Activated naive CD4-positive, alpha-beta T cell treated with anti-CD3 and anti-CD28 coated beads, Interleukin-2, amount 50 U/mL, for 24 hours (primary cell): ENCODE data around the gene HOXD3.

Experiments used
- H3K27ac Mint-ChIP-seq: one replicate; pipeline ENCODE4 v1.8.0; 2021; ENCODE audit warnings: mild to moderate bottlenecking, mixed read lengths
- H3K27me3 Mint-ChIP-seq: one replicate; pipeline ENCODE4 v1.8.0; 2021; ENCODE audit warnings: mixed read lengths
- H3K36me3 Mint-ChIP-seq: one replicate; pipeline ENCODE4 v1.8.0; 2021; ENCODE audit warnings: mixed read lengths
- H3K4me1 Mint-ChIP-seq: one replicate; pipeline ENCODE4 v1.8.0; 2021; ENCODE audit warnings: mixed read lengths
- H3K4me3 Mint-ChIP-seq: one replicate; pipeline ENCODE4 v1.8.0; 2021; ENCODE audit warnings: mild to moderate bottlenecking, mixed read lengths
- H3K9me3 Mint-ChIP-seq: one replicate; pipeline ENCODE4 v1.8.0; 2021; ENCODE audit warnings: mixed read lengths

The HOXD3 gene

GRCh38 chr2:176138526-176138922, 18.6 kb upstream of the HOXD3 start:
- H3K9me3 Mint-ChIP-seq: peaks cover 9% of the 10 kb centered on the region
- H3K27ac Mint-ChIP-seq: no peak overlapping the region
- H3K4me1 Mint-ChIP-seq: peaks cover 23% of the 10 kb centered on the region
- H3K4me3 Mint-ChIP-seq: no peak overlapping the region
- peaks cover 66% of the 10 kb centered on the region for H3K27me3 Mint-ChIP-seq
- H3K36me3 Mint-ChIP-seq: peaks cover 5% of the 10 kb centered on the region

DNA sequence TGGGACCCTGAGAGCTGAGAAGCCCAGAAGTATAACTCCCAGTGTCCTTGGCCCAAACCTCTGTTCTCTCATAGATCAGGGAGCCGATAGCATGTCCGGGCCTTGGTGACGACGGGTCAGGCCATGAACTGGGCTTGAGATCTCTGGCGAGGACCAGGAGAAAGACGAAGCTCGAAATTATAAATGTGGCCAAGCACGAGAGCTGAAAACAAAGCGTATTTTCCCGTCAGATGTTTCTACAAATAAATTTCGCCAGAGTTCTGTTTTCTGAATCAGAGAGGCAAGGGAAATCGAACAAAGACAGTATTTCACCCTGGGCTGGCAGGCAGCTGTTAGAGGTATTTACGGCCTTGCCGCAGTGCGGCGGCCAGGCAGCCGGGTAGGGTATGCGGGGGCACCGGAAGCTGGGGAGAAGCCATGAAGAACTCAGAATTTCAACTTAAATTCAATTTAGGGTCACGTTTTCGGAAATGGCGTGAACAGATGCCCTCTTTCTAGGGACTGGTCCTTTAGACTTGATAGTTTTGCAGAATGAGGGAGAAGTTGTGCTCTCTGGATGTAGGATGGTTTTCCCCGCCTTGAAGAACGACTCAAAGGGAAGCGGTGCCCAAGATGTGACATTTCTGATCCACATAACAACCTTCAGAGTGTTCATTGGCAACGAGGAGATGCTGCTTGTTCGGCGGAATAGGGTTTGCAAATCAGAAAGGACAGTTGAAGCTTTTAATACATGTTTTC, 18.0 kb upstream of the HOXD3 start:
- peaks cover 23% of the 10 kb centered on the region for H3K4me1 Mint-ChIP-seq
- peaks cover 9% of the 10 kb centered on the region for H3K9me3 Mint-ChIP-seq
- H3K27me3 Mint-ChIP-seq: peaks cover 64% of the 10 kb centered on the region
- H3K36me3 Mint-ChIP-seq: peaks cover 5% of the 10 kb centered on the region
- H3K4me3 Mint-ChIP-seq: no peak overlapping the region
- H3K27ac Mint-ChIP-seq: no peak overlapping the region

DNA sequence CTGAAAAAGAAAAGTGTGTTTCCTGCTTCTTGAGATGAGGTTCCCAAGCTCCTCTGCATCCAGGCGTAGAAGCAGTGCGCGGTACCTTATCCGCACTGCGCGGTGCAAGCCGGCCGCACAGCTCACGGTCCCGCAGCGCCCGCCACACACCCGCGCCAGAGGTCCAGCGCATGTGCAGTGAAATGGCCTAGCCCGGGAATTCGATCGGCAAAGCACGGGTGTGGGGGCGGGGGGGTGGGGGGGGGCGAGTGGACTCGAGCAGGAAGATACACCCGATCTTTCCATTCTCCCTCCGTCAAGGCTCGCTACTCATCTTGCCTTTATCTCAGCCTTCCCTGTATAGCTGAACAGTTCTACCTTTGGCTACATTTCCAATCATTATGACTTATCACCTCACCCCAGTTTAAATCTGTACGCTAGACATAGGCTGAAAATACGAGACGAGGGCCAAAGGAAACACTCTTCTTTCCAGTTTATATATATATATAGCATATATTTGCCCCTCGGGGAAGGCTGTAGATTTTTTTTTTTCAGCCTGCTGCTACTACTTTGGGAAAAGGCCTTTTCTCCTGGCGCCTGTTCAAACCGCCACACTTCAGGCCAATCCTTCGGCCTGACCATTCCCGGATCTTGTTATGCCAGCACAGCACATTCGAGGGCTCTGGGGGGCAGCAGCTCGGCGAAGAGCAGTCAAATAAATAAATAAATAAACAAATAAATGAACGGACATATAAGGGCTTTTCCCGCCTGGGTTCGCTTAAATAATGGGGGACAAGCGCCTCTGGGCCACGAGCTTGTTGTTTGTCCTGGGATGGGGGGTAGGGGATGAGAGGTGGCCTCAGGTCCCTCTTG, 17.2 kb upstream of the HOXD3 start:
- no peak overlapping the region for H3K4me3 Mint-ChIP-seq
- H3K4me1 Mint-ChIP-seq: peaks cover 23% of the 10 kb centered on the region
- H3K9me3 Mint-ChIP-seq: peaks cover 9% of the 10 kb centered on the region
- H3K27me3 Mint-ChIP-seq: peaks cover 63% of the 10 kb centered on the region
- no peak overlapping the region for H3K27ac Mint-ChIP-seq
- H3K36me3 Mint-ChIP-seq: peaks cover 5% of the 10 kb centered on the region

DNA sequence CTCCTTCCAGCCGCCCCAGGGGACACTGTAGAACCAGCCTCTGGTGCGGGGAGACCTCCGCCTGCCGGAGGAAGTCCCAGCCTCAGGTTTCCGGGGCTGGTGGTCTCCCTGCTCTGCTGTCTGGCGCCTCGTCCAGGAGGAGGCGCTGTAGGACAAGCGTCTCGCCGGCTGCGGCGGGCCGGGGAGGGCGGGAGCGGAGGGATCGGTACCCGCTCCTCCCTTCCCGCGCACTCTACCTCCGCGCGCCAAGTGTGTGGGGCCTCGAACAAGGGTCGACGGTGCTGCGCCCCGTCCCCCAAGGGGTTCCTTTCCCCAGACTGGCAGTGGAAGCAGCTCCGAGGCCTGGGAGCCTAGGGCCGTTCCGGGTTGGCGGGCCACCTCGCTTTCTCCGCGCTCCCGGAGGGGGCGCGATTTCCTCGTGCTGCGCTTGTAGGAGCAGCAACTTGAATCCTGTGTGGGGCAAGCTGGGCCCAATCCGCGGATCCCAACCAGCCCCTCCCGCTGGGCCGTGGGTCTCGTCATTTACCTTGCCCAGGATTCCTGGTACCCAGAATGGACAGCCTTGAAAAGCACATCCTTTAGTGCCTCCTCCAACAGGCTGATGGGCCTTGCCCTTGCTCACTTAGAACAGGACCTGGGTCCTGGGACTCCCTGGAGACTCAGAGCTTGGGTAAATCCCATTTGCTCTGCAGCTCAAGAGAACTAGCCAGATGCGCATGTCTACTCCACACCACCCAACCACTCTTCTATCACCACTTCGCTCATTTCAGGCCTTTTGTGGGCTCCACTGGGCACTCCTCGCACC, 16.4 kb upstream of the HOXD3 start:
- Mint-ChIP-seq H3K27ac (no peak overlapping the region), H3K4me3 (peak overlapping the region; percentile 1), H3K4me1 (peaks cover 18% of the 10 kb centered on the region), H3K36me3 (peaks cover under 1% of the 10 kb centered on the region), H3K27me3 (peaks cover 60% of the 10 kb centered on the region), H3K9me3 (peaks cover 9% of the 10 kb centered on the region)

GRCh38 chr2:176142281-176142680, 14.8 kb upstream of the HOXD3 start:
- Mint-ChIP-seq H3K4me3 (no peak overlapping the region), H3K4me1 (peaks cover 10% of the 10 kb centered on the region), H3K27ac (no peak overlapping the region), H3K27me3 (peaks cover 66% of the 10 kb centered on the region), H3K9me3 (peaks cover 9% of the 10 kb centered on the region), H3K36me3 (no peaks in the 10 kb centered on the region)

GRCh38 chr2:176145085-176145969, 11.8 kb upstream of the HOXD3 start:
- Mint-ChIP-seq H3K9me3 (peaks cover 2% of the 10 kb centered on the region), H3K27ac (no peak overlapping the region), H3K27me3 (peaks cover 67% of the 10 kb centered on the region), H3K4me1 (no peaks in the 10 kb centered on the region), H3K4me3 (no peak overlapping the region), H3K36me3 (peaks cover 2% of the 10 kb centered on the region)

GRCh38 chr2:176146101-176146500, 11.0 kb upstream of the HOXD3 start:
- Mint-ChIP-seq H3K36me3 (peaks cover 3% of the 10 kb centered on the region), H3K27me3 (peaks cover 70% of the 10 kb centered on the region), H3K9me3 (peaks cover 5% of the 10 kb centered on the region), H3K27ac (no peak overlapping the region), H3K4me1 (no peaks in the 10 kb centered on the region), H3K4me3 (no peak overlapping the region)

DNA sequence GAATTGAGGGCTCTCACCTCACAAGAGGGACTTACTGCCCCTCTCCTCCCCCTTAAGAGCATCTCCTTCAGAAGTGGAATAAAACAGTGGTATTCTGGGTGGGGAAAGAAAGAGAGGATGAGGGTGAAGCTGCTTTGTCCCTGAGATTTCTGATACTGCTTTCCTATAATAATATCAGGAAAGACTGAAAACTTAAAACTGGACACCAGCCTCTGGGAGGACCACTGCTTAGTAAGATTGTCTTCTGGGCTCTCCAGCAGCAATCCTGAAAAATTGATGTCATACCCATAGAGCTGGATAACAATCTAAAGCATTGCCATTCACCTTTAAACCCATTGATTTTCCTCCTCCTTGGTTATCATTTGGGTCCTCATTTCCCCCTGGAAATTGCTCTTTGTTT, 10.5 kb upstream of the HOXD3 start:
- Mint-ChIP-seq H3K4me1 (no peaks in the 10 kb centered on the region), H3K27ac (no peak overlapping the region), H3K4me3 (no peak overlapping the region), H3K27me3 (peaks cover 69% of the 10 kb centered on the region), H3K36me3 (peaks cover 3% of the 10 kb centered on the region), H3K9me3 (peaks cover 5% of the 10 kb centered on the region)

GRCh38 chr2:176147210-176147799, 9.8 kb upstream of the HOXD3 start:
- no peaks in the 10 kb centered on the region for H3K4me1 Mint-ChIP-seq
- peaks cover 3% of the 10 kb centered on the region for H3K36me3 Mint-ChIP-seq
- H3K27ac Mint-ChIP-seq: no peak overlapping the region
- H3K9me3 Mint-ChIP-seq: peaks cover 5% of the 10 kb centered on the region
- peaks cover 66% of the 10 kb centered on the region for H3K27me3 Mint-ChIP-seq
- no peak overlapping the region for H3K4me3 Mint-ChIP-seq

DNA sequence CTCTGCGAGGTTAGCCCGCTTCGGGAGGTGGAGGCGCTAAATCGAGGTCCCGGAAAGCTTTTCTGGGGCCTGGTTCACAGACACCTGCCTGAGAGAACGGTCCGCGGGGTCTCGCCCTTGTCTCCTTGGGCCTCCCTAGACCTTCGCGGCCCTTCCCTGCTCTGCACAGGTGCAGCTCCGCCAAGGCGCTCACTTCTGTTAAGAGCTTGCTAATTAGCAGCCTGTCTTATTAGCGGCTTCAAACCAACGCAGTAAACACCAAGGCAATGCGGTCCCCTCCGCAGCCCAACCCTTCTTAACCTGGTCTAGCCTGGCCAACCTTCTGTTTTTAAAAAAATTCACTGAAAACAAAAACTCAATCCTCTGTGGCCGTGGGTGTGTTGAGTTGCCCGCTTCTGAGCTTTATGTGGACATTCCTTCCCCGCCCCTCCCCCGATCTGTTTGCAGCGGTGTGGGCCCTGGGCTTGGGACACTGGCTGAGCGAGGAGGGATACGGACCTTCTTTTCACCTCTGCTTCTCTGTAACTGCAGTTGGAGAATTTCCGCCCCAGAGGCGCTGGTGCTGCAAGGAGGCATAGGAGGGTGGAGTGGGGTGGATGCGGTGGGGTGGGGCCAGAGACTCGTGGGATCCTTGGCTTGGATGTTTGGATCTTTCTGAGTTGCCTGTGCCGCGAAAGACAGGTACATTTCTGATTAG, 9.2 kb upstream of the HOXD3 start:
- Mint-ChIP-seq H3K4me1 (no peaks in the 10 kb centered on the region), H3K27me3 (peaks cover 67% of the 10 kb centered on the region), H3K27ac (no peak overlapping the region), H3K4me3 (no peak overlapping the region), H3K9me3 (peaks cover 5% of the 10 kb centered on the region), H3K36me3 (peaks cover 3% of the 10 kb centered on the region)

DNA sequence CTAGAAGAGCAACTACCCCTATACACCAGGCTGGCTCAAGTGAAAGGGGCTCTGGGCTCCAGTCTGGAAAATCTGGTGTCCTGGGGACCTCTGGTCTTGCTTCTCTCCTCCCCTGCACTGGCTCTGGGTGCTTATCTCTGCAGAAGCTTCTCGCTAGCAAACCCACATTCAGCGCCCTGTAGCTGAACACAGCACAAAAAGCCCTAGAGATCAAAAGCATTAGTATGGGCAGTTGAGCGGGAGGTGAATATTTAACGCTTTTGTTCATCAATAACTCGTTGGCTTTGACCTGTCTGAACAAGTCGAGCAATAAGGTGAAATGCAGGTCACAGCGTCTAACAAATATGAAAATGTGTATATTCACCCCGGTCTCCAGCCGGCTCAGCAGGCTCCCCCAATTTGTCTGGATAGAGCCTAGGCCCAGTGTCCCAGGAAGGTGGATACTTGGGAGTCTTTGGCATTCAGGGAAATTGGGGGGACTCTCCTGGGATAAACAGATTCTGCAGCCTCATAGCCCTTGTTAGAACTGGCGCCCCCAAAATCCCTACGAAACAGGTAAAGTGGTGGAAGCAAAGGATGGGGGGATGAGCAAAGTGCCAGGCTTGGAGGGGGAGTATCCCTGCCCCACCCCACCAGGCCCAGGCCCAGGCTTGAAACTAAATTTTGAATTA, 8.2 kb upstream of the HOXD3 start:
- Mint-ChIP-seq H3K27ac (no peak overlapping the region), H3K9me3 (peaks cover 5% of the 10 kb centered on the region), H3K36me3 (peaks cover 3% of the 10 kb centered on the region), H3K4me1 (no peaks in the 10 kb centered on the region), H3K27me3 (peaks cover 67% of the 10 kb centered on the region), H3K4me3 (no peak overlapping the region)

DNA sequence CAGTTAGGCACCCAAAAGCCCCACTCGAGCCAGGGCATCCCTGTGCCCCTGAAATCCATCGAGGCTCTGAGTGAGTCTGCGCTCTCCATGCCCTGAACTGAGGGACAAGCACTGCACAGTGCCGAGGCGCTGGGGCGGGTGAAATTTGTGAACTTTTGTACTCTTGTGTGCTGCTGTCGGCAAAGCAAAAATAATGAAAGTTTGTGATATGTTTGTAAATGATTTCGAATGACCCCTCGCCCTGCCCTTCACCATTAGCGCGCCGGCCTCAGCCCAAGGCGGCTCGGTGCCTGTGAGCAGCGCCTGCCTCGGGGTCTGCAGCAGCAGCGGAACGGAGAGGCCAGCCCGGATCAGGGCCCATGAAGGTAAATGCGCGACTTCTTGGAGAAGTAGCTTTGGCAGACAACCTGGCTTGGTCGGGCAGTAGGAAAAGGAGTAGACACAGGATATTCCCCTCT, 7.6 kb upstream of the HOXD3 start:
- no peaks in the 10 kb centered on the region for H3K4me1 Mint-ChIP-seq
- peaks cover 3% of the 10 kb centered on the region for H3K36me3 Mint-ChIP-seq
- H3K9me3 Mint-ChIP-seq: peaks cover 5% of the 10 kb centered on the region
- H3K27ac Mint-ChIP-seq: no peak overlapping the region
- peaks cover 68% of the 10 kb centered on the region for H3K27me3 Mint-ChIP-seq
- no peak overlapping the region for H3K4me3 Mint-ChIP-seq

DNA sequence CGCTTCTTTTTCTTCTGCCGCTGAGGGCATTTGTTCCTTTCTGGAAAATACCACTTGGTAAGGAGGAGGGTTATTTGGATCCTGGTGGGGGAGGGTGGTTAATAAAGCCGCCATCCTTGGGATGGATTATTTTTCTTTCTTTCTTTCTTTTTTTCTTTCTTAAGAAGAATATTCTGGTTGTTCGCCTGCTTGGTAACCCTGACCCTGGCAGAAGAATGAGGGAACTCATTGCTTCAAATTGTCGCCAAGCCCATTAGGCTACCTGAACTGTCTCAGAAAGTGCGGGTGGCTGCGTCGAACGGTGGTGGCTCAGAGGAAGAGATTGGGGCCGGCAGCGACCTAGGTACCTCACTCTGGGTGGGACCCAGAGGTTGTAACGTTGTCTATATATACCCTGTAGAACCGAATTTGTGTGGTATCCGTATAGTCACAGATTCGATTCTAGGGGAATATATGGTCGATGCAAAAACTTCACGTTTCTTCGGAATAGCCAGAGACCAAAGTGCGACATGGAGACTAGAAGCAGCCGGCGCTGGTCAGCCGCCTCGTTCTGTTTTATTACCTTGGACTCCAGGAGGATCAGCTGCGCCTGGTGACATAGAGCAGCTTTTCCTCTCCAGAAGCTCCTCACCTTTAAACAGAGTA, 7.0 kb upstream of the HOXD3 start:
- Mint-ChIP-seq H3K27me3 (peaks cover 70% of the 10 kb centered on the region), H3K4me1 (no peaks in the 10 kb centered on the region), H3K36me3 (peaks cover 3% of the 10 kb centered on the region), H3K4me3 (no peak overlapping the region), H3K27ac (no peak overlapping the region), H3K9me3 (peaks cover 5% of the 10 kb centered on the region)
